Transverse colon (tissue), 3 donors: ENCODE measurements around the gene CTU1.

Experiments used
- POLR2A ChIP-seq: fragments of 450-650 bp; IDR thresholded peaks from one replicate; pipeline ENCODE4 v1.6.1; 2016; ENCODE audit warnings: antibody characterized with exemption, mild to moderate bottlenecking, moderate library complexity
- TF ChIP-seq, protein P1 (sequence below), 5 experiments: fragments of 200-600 bp in 3 of 5; fragments of 450-650 bp in 2 of 5; sonication (generic) in 3 of 5; IDR thresholded peaks; 1 replicate in 2 of 5; 2 replicates in 3 of 5; pipeline ENCODE4 v1.5.1; 2016 to 2017; ENCODE audit warnings: antibody characterized with exemption in 5 of 5, inconsistent platforms in 3 of 5, mild to moderate bottlenecking in 2 of 5, moderate library complexity in 1 of 5

GRCh38 chr19:51079481-51080110, 28.6 kb downstream of the CTU1 start:
- TF ChIP-seq POLR2A: no peak
- TF ChIP-seq, protein P1, sequence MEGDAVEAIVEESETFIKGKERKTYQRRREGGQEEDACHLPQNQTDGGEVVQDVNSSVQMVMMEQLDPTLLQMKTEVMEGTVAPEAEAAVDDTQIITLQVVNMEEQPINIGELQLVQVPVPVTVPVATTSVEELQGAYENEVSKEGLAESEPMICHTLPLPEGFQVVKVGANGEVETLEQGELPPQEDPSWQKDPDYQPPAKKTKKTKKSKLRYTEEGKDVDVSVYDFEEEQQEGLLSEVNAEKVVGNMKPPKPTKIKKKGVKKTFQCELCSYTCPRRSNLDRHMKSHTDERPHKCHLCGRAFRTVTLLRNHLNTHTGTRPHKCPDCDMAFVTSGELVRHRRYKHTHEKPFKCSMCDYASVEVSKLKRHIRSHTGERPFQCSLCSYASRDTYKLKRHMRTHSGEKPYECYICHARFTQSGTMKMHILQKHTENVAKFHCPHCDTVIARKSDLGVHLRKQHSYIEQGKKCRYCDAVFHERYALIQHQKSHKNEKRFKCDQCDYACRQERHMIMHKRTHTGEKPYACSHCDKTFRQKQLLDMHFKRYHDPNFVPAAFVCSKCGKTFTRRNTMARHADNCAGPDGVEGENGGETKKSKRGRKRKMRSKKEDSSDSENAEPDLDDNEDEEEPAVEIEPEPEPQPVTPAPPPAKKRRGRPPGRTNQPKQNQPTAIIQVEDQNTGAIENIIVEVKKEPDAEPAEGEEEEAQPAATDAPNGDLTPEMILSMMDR (IDR thresholded peaks at IDR 0.05): no peak
